ENCODE measurements around the gene OTX1. TPM values are rescaled to one million over a fixed set of nuclear protein-coding genes. Genes with fewer than 3 reads are reported as not detected.
"Not testable (repeated sequence)": the region's sequence is repeated elsewhere in the genome, so short reads cannot be mapped to it uniquely, and the experiment has no call there.

Gene OTX1
- 0.32 TPM for polyA plus RNA-seq (2012; ENCODE audit: missing spikeins)

DNA sequence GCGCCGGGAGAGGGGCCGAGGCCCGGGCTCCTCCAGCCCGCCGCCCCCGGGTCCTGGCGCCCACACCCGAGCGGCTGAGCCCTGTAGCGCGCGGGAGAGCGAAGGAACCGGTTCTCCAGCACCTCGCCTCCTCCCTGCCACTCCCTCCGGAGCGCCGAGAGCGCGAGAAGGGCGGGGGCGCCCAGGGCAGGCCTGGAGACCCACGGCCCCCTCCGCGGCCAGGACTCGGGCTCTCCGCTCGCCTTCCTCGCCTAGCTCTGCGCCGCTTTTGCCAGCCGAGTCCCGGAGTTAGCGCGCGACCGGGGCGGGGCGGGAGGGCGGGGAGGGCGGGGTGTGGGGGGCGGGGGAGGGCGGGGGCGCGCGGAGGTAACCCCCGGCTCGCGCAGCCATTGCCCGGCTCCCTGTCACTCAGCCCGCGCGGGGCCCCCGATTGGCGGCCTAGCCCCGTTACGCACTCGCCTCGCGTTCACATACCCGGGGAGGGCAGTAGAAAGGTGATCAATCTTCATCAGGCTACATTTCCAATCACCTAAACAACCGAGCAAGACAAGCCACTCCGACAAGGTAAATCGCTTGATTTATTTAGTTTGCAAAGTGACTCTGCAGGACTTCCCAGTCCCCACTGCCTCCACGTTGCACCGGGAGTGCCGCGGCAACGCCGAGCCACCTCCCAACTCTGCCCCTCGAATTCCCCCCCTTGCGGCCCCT lies at the start of gene OTX1:
OTX1 (plus strand) TSS at position 497 of the 708 bp plus-strand sequence. CDS start 2,161 bp downstream, outside the sequence.
- peak; percentile 89 for DNase-seq (ENCODE audit: insufficient read length)
- peak; percentile 82 for FAIRE-seq
- TF ChIP-seq POLR2A (IDR thresholded peaks at IDR 0.05; ENCODE audit: low read depth, low read length) (peak; percentile 34; the same call in 1 of the 2 replicates), TAF1 (IDR thresholded peaks at IDR 0.05; ENCODE audit: borderline replicate concordance, low read depth, low read length) (no peak)

DNA sequence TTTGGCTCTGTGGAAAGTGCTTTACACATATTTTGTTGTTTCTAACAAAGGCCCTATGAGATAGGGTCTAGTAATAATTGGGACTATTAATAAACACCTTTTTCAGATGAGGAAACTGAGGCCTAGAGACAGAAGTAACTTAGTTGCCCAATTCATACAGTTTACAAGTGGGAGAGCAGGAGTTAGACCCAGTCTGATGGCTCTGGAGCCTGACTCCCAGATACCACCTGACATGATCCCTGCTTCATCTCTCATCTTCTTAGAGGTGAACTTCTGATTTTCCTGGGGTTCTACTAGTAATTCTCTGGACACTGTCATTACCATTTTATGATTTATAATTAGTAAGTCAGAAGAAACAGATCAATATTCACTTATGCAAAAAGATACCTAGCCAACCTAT lies 49.1 kb upstream of the OTX1 start:
- FAIRE-seq (no peak), DNase-seq (ENCODE audit: insufficient read length) (no peak)
- TF ChIP-seq TAF1 (IDR thresholded peaks at IDR 0.05; ENCODE audit: borderline replicate concordance, low read depth, low read length) (no peak), POLR2A (IDR thresholded peaks at IDR 0.05; ENCODE audit: low read depth, low read length) (no peak), POLR2AphosphoS5 (IDR thresholded peaks at IDR 0.05; ENCODE audit: low read depth, low read length) (no peak)

DNA sequence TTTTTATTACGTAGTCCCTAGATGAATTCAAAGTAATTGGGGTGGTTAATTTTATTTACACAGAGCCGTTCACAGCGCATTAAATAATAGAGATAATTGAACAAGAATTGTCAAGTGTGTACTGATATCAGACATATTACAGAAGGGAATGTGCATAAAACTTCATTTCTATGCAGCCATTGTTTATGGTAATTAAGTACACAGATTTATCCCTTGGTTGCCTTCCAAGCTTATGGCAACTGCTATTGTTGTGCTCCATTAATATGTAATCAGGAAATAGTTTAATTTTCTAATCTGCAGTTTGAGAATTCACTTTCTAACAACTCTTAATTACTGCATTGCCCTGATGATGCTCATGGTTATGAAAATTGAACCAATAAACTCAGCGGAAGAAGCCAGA lies 47.3 kb upstream of the OTX1 start:
- TF ChIP-seq POLR2A (IDR thresholded peaks at IDR 0.05; ENCODE audit: low read depth, low read length) = no peak
- FAIRE-seq (no peak), DNase-seq (ENCODE audit: insufficient read length) (no peak)

DNA sequence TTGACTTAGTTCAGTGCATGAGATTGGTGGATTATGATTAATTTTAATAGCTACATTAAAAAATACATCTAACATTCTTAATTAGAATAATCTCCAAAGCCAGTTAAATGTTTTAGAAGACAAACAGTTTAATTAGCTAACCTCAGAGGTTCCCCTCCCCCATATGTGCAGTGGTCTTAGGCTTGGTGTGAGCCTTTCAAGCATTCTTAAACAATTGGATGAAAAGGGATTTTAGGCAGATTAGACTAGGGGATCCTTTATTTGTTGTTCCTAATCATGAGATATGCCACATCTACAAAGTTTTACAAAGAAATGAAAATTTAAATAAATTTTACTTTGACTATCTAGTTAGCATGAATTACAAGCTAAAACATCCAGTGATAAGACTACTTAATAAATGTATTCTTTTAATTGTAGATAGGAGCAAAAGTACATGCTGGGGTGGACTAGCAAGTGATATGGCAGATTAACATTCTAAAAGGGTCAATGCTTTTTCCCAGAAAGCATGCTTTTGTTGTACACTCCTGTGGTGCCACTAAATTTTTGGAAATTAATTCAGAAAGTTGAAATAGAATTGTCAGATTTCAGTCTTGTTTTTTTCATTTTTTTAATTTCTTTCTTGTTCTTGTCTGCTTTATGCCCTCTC lies 42.7 kb upstream of the OTX1 start:
- no peak for DNase-seq (ENCODE audit: insufficient read length)
- TF ChIP-seq TAF1 (IDR thresholded peaks at IDR 0.05; ENCODE audit: borderline replicate concordance, low read depth, low read length) (no peak), POLR2AphosphoS5 (IDR thresholded peaks at IDR 0.05; ENCODE audit: low read depth, low read length) (no peak), POLR2A (IDR thresholded peaks at IDR 0.05; ENCODE audit: low read depth, low read length) (no peak)
- no peak for FAIRE-seq

DNA sequence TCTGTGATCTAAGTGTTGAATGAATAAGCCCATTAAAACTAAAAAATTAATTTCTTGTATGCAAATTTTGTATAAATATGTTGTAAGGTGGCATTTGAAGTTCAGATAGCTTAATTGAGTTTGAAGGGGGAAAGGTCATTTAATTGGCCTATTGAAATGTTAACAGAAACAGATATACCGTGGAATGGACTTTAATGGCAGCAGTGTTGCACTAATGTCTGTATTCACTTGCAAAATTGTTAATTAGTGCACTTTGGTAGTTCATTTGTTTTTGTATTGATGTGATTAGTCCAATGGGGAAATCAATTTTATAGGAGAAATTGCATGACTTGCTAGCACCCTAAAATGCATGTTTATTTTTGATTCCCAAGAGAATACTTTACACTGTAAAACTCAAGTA lies 41.8 kb upstream of the OTX1 start:
- no peak for FAIRE-seq
- TF ChIP-seq POLR2AphosphoS5 (IDR thresholded peaks at IDR 0.05; ENCODE audit: low read depth, low read length) = no peak
- TF ChIP-seq TAF1 (IDR thresholded peaks at IDR 0.05; ENCODE audit: borderline replicate concordance, low read depth, low read length) = no peak
- no peak for TF ChIP-seq POLR2A (IDR thresholded peaks at IDR 0.05; ENCODE audit: low read depth, low read length)

DNA sequence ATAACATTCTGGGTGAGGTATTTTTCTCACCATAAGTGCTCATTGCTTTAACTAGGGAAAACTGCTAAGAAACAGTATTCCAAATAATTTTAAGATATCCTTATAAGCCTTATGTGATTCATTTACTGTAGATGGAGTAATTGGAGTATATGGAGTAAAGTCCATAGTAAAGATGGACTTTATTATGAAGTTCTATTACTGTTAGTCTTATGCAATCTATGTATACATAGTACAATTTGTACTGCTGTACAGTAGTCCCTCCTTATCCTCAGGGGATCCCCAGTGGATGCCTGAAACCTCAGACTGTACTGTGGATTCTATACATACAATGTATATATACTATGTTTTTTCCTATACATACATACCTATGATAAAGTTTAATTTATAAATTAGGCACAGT lies 41.1 kb upstream of the OTX1 start:
- no peak for DNase-seq (ENCODE audit: insufficient read length)
- FAIRE-seq = no peak
- TF ChIP-seq TAF1 (IDR thresholded peaks at IDR 0.05; ENCODE audit: borderline replicate concordance, low read depth, low read length) = no peak
- no peak for TF ChIP-seq POLR2AphosphoS5 (IDR thresholded peaks at IDR 0.05; ENCODE audit: low read depth, low read length)
- TF ChIP-seq POLR2A (IDR thresholded peaks at IDR 0.05; ENCODE audit: low read depth, low read length) = no peak

More for the DNA sequence above, 41.8 kb upstream of the OTX1 start:
- DNase-seq (ENCODE audit: insufficient read length) = no peak

DNA sequence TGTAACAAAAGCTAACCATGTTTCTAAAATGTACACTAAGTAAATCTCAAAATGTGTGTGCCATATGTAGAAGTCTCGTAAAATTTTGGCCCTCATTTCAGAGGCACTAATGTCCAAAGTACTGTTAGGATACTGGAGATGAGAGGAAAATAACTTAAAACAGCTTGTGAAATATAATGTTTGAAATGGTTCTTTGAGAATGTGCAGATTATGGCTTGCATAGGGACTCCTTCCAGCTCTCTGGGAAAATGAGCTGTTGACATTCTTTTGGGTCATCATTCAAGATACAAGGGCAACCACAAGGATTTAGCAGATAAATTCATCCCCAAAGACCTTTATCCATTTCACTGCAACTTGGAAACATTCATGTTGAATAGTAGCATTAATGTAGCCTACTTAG lies 38.1 kb upstream of the OTX1 start:
- no peak for FAIRE-seq
- DNase-seq (ENCODE audit: insufficient read length) = no peak
- TF ChIP-seq POLR2AphosphoS5 (IDR thresholded peaks at IDR 0.05; ENCODE audit: low read depth, low read length) = no peak
- TF ChIP-seq TAF1 (IDR thresholded peaks at IDR 0.05; ENCODE audit: borderline replicate concordance, low read depth, low read length) = no peak
- TF ChIP-seq POLR2A (IDR thresholded peaks at IDR 0.05; ENCODE audit: low read depth, low read length) = no peak

DNA sequence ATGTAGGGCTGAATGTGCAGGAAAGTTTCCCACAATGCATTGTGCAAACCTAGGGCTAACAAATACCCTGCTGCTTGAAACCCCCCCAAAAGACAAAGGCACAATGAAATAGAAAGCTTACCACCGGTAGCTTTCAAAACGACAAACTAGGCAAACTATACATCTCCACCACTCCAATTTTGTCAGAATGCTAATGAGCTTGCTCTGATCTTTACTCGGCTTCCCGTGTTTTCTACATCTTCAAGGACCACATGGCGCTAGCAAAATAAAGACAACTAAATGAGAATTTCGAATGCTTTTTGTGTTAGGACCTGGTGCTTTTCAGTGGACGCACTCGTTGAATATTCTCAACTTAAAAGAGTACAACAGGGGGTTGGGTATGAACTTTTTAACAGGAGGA lies 37.2 kb upstream of the OTX1 start:
- DNase-seq (ENCODE audit: insufficient read length) (no peak), FAIRE-seq (no peak)
- no peak for TF ChIP-seq TAF1 (IDR thresholded peaks at IDR 0.05; ENCODE audit: borderline replicate concordance, low read depth, low read length)

DNA sequence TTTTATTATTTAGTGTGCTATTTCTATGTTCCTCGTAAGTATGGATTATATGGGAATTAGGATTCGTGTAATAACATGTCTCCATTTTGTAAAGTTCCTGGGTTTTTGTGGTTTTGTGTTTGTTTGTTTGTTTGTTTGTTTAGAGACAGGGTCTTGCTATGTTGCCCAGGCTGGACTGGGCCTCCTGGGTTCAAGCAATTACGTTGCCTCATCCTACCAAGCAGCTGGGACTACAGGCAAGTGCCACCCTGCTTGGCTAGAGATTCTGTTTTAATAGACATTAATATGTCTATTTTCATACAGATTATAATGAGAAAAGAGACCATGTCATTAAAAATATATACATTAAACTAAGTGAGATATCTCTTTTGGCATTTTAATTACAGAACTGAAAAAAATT lies 35.2 kb upstream of the OTX1 start:
- FAIRE-seq (no peak), DNase-seq (ENCODE audit: insufficient read length) (no peak)
- no peak for TF ChIP-seq POLR2AphosphoS5 (IDR thresholded peaks at IDR 0.05; ENCODE audit: low read depth, low read length)
- TF ChIP-seq TAF1 (IDR thresholded peaks at IDR 0.05; ENCODE audit: borderline replicate concordance, low read depth, low read length) = no peak
- no peak for TF ChIP-seq POLR2A (IDR thresholded peaks at IDR 0.05; ENCODE audit: low read depth, low read length)

DNA sequence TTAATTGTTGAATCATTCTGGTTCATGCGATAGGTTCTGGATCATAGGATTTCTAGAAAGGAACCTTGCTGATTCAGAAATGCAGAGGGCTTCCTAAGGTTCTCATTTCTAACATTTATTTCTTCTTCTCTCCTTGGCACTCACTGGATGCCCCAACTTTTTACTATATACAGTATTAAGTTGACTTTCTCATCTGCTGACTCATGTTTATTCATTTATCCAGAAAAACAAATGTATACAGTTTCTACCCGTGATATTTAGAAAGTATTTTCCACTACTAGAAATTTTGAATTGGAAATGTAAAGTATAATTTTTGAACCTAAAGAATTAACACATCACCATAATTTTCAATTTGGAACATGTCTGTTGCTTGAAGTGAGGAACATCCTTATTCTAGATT lies 32.2 kb upstream of the OTX1 start:
- FAIRE-seq (no peak), DNase-seq (ENCODE audit: insufficient read length) (no peak)

DNA sequence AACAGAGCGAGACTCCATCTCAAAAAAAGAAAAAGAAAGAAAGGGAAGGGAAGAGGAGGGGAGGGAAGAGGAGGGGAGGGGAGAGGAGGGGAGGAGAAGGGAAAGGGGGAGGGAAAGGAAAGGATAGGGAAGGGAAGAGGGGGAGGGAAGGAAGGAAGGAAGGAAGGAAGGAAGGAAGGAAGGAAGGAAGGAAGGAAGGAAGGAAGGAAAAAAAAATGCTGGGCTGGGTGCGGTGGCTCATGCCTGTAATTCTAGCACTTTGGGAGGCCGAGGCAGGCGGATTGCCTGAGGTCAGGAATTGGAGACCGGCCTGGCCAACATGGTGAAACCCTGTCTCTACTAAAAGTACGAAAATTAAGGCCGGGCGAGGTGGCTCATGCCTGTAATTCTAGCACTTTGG lies 30.9 kb upstream of the OTX1 start:
- DNase-seq (ENCODE audit: insufficient read length); FAIRE-seq: not testable (repeated sequence)

More for the DNA sequence above, 32.2 kb upstream of the OTX1 start:
- no peak for TF ChIP-seq TAF1 (IDR thresholded peaks at IDR 0.05; ENCODE audit: borderline replicate concordance, low read depth, low read length)
- no peak for TF ChIP-seq POLR2AphosphoS5 (IDR thresholded peaks at IDR 0.05; ENCODE audit: low read depth, low read length)
- TF ChIP-seq POLR2A (IDR thresholded peaks at IDR 0.05; ENCODE audit: low read depth, low read length) = no peak

DNA sequence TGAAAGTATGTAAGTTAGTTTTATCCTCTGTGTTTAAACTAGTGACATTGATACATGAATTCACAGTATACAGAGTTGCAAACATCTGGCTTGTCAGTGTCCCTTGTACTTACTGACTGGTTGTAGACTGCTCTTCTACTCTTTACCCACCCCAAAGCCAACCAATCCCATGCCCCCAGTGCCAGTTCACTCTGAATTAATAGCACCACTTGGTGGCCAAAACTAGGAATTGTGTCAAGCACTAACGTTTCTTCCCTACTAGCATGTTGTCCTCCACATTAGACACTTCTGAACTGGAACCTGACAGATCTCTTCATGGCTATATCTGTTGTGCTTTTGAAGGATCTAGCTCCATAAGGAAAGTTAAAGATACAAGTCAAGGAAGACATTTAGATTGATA lies 27.2 kb upstream of the OTX1 start:
- DNase-seq (ENCODE audit: insufficient read length) (no peak), FAIRE-seq (peak; percentile 44)
- no peak for TF ChIP-seq POLR2A (IDR thresholded peaks at IDR 0.05; ENCODE audit: low read depth, low read length)
- no peak for TF ChIP-seq TAF1 (IDR thresholded peaks at IDR 0.05; ENCODE audit: borderline replicate concordance, low read depth, low read length)
- TF ChIP-seq POLR2AphosphoS5 (IDR thresholded peaks at IDR 0.05; ENCODE audit: low read depth, low read length) = no peak

All from GM12892 (cell line).